NCI-H748 (cell line): ENCODE measurements around the gene GAN.

Source experiments
- DNase-seq: peaks from one replicate; lab custom pipeline; 2025; ENCODE audit not compliant: unreplicated experiment; lab: John Stamatoyannopoulos, UW

The GAN gene

DNA sequence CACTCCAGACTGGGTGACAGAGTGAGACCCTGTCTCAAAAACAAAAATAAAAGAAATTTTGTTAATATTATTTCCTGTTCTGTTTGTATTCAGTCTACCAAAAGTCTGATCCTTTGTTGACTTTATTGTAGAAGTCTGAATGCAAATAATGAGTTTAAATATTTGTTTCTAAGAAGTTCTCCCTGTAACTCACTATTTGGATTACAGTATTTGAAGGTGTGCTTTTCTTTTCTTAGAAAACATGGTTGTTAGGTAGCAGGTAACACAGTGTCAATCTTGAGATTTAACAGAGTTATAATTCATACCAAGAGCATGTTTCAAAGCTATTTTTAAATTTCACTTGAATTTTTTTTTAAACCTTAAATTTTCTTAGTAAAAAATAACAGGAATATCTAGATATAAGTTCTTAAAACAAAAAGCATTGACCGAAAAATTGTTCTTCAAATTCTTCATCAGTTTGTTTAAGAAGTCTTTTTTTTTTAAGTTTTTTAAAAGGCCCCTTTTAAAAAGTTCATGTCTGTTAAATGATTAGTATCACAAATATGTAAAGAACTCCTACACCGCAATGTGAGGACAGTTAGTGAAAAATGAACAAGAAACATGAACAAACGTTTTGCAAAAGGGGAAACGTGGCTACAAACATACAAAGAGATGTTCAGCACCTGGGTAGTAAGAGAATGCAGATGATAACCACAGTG lies 35.0 kb downstream of the GAN start:
- no peak for DNase-seq

DNA sequence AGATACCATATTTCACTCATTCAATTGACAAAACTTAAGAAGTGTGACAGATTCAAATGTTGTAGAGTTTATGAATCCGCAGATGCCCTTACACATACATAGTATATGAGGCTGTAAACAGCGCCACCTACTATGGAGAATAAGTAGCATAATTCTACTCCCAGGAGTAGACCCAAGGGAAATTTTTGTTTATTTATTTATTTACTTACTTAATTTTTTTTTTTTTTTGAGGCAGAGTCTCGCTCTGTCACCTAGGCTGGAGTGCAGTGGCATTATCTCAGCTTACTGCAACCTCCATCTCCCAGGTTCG lies 35.5 kb downstream of the GAN start:
- no peak for DNase-seq

DNA sequence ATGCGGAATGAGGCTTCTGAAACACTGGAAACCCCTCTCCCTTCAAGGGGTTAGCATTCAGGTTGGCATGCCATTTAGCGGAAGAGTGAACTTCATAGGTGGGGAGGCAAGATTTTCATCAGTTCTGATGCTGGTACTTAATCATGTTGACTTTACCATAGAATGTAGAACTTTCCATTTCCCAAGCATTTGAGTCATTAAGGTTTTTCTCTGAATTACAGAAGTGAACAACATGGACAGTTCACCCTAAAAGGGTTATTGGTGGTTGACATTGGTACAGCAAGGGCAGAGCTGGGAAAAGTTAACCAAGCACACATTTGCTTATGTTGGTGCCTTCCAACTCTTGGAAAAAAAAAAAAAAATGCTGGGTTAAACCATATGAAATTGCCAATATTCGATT lies 39.1 kb downstream of the GAN start:
- DNase-seq, result no peak

DNA sequence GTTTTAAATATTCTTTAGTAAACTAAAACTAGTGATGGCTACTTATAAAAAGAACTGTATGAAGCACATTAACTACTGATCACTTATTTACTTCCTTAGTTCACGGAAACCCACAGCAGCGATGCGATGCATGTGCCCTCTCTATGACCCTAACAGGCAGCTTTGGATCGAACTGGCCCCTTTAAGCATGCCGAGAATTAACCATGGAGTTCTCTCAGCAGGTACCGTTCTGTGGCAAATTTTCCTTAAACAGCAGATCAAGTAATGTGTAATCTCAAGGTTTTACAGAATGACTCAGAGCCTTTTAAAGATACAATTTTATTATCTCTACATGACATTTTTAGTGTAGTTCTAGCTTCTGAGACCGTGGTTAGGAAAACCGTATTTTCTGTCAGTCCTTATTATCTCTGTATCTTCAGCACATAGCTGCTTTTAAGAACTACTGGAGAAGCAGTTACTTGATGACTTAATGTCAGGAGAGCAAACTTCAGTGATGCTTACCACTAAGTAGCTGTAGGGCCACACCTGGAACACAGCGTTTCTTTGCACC lies 43.0 kb downstream of the GAN start:
- no peak for DNase-seq

GRCh38 chr16:81358860-81359259 lies 44.1 kb downstream of the GAN start:
- no peak for DNase-seq

GRCh38 chr16:81360135-81360534 lies 45.4 kb downstream of the GAN start:
- no peak for DNase-seq

DNA sequence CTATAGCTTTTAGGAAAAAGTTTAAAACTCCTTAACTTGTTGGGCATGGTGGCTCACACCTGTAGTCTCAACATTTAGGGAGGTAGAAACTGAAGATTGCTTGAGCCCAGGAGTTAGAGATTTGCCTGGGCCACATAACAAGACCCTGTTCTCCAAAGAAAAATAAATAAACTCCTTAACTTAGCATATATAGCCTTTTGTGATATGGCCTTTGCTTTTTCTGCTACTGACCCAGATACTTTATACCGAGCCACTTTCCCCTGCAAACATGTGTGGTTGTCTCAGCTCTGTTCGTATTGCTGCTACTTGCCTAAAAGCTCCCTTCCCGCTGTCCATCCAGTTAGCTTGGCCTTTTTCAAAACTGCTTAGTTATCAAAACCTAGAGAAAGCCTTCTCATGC lies 51.0 kb downstream of the GAN start:
- DNase-seq, result no peak

DNA sequence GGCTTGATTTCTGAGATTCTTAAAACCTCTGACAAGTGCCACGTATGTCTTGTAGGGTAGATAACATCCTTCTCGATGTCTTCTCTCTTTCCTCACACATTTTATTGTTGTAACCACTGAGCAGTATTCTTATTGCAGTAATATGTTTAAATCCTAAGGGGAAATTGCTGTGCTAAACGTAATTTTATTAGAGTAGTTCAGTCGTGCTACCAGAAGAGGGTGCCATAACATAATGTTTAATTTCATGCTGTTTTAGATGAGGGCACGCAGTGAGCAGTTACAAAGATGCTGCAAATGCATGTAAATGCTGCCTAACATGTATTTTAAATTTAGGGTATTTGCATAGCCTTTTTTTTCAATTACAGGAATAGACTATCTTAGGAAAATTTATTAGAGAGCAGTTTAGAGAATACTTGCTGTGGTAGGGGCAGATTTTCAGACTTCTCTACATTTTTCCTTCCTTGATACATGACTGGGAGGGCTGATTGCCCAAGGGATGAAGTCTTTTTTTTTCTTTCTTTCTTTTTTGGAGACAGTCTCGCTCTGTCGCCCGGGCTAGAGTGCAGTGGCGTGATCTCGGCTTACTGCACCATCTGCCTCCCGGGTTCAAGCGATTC lies 51.7 kb downstream of the GAN start:
- DNase-seq, result peak; percentile 41

DNA sequence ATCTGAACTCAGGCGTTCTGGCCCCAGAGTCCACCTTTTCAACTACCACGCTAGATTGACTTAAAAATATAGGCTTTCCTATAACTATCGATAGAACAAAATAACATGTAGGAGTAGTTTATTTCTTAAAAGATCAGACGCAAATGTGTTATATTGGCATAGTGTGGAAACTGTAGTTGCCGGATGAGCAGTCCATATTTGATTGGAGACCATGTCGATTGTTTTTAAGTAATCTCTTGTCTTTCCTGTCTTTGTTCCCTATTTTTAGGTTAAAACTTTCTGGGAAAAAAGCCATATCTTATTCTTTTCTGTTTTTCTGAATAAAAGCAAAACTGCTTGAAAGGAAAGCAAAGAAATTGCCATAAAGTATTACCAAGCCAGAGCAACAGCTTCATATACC lies 53.1 kb downstream of the GAN start:
- no peak for DNase-seq

- no peak for DNase-seq
These were observed 55.2 kb downstream of the GAN start for GRCh38 chr16:81369888-81370504.

- no peak for DNase-seq
These were observed 56.3 kb downstream of the GAN start for GRCh38 chr16:81371106-81371505.

DNA sequence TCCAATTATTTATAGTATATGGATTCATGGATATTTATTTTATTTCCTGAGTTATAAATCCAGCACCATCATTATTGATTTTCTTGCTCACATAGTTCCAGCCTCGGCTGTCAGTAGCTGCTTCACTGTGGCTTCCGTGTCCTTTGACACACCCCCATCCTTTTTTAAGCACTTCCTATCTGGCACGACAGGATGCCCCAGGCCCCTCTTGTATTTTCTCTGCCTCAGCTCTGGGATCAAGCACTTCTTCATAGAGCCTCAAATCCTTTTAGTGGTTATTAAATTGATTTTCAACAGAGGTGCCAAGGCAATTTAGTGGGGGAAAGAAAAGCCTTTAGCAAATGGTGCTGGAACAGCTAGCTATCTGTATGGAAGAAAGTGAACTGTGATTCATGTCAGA lies 59.8 kb downstream of the GAN start:
- DNase-seq, result no peak

DNA sequence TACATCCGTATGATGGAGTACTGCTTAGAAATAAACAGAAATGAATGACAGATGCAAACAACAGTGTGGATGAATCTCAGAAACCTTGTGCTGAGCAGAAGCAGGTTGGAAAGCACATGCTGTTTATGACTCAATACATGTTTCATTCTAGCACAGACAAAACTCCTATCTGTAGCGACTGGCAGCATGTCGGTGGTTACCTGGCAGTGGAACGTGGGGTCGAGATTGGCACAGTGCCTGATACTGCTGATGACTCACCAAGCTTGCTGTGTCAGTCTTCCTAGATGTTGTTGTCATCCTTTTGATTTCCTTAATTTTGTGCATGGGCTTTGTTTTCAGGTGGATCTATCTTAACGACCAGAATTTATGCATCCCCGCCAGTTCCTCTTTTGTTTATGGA lies 62.1 kb downstream of the GAN start:
- no peak for DNase-seq

GRCh38 chr16:81378049-81378448 lies 63.3 kb downstream of the GAN start:
- DNase-seq, result no peak

GRCh38 chr16:81380932-81381331 lies 66.2 kb downstream of the GAN start:
- DNase-seq, result no peak

- DNase-seq, result no peak
These were observed 69.2 kb downstream of the GAN start for GRCh38 chr16:81384006-81384405.

DNA sequence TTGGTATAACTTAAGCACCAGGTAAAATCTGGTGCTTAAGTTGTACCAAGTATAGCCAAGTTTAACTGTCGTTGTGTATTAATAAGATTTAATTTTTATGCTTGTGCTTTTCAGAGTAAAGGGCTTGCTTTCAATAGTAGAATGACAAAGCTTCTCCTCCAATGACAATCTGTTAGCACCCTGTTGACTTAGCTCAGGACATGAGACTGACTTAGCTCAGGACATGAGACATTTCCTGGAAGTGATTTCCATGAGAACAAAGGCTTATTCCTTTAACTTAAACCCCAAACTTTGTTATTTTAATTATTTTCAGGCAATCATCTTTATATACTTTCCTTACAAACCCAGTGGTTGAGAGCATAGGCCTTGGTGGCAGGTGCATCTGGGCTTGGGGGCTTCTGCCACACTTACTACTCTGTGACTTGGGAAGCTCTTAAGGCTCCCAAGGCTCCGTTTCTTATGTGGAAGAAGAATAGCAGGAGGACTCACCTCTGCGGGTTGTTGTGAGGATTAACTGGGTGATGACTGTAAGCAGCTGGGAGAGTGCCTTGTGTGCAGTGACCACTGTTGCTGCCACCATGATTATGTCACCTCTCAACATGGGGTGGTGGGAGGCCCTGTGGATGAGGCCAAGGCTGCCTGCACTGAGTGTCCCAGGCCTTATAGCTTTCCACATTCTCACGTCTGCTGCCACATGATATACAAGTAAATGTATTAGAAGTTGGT lies 70.4 kb downstream of the GAN start:
- DNase-seq, result no peak

GRCh38 chr16:81388357-81388756 lies 73.6 kb downstream of the GAN start:
- DNase-seq, result no peak

GRCh38 chr16:81390840-81391239 lies 76.1 kb downstream of the GAN start:
- no peak for DNase-seq

DNA sequence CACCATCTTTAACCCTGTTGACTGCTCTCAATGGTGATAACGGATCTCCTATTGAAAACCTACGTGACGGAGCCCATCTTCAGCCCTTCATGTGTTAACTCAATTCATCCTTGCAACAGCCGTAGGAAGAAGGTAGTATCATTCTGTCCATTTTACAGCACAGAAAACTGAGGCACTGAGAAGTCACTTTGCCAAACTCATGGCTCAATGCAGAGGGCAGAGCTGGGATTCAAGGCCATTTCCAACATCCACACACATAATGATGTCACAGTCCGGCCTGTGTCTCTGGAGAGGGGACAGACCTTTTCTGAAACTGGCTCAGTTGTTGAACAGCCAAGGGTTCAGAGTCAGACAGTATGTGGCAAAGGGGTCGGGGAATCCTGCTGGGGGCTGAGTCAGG lies 77.2 kb downstream of the GAN start:
- DNase-seq, result no peak

GRCh38 chr16:81394416-81394815 lies 79.7 kb downstream of the GAN start:
- no peak for DNase-seq
